Common myeloid progenitor, CD34-positive (primary cell): ENCODE measurements around the gene KLHL10.

ENCODE experiments used
- CTCF ChIA-PET: fragments of 350-600 bp; sonication (Branson Sonifier 250); formaldehyde crosslinking; loops from one replicate; lab custom pipeline; 2021; ENCODE audit warnings: antibody characterized with exemption; lab: Charles Lee
- POLR2A ChIA-PET: fragments of 350-600 bp; sonication (Branson Sonifier 250); formaldehyde crosslinking; loops from one replicate; lab custom pipeline; 2021; ENCODE audit warnings: antibody characterized with exemption; lab: Charles Lee
- DNase-seq, 3 donors: peaks; one replicate each; pipeline versions ENCODE4 v3.0.0 to v3.0.0-alpha.2; 2013
- H3K27ac ChIP-seq, 2 experiments: 1 replicate in 1 of 2; 2 replicates in 1 of 2; pipeline ENCODE4 v1.7.0; 2013; ENCODE audit warnings: inconsistent platforms in 2 of 2, low read length in 2 of 2, mild to moderate bottlenecking in 2 of 2, low read depth in 1 of 2, moderate library complexity in 1 of 2; ENCODE audit not compliant: severe bottlenecking in 2 of 2, insufficient read depth in 1 of 2, poor library complexity in 1 of 2
- H3K27me3 ChIP-seq, 5 experiments: replicated peaks in 2 of 5; 1 replicate in 3 of 5; 2 replicates in 2 of 5; pipeline versions ENCODE4 v1.6.1 to v1.7.0; 2013; ENCODE audit warnings: low read length in 4 of 5, mild to moderate bottlenecking in 2 of 5, moderate library complexity in 2 of 5, inconsistent platforms in 1 of 5; ENCODE audit not compliant: insufficient read depth in 5 of 5, control insufficient read depth in 4 of 5
- H3K36me3 ChIP-seq, 4 experiments: 1 replicate in 2 of 4; 2 replicates in 2 of 4; pipeline versions ENCODE4 v1.6.1 to v1.7.0; 2013; ENCODE audit warnings: low read length in 3 of 4, control low read depth in 1 of 4, mild to moderate bottlenecking in 1 of 4; ENCODE audit not compliant: control insufficient read depth in 4 of 4, insufficient read depth in 4 of 4
- H3K4me1 ChIP-seq, 4 experiments: 1 replicate in 3 of 4; 2 replicates in 1 of 4; pipeline versions ENCODE4 v1.6.1 to v1.7.1; 2013; ENCODE audit warnings: low read length in 3 of 4, mild to moderate bottlenecking in 3 of 4, control low read depth in 1 of 4, inconsistent platforms in 1 of 4, moderate library complexity in 1 of 4; ENCODE audit not compliant: control insufficient read depth in 4 of 4, insufficient read depth in 4 of 4; ENCODE audit errors: control extremely low read depth in 1 of 4
- H3K4me3 ChIP-seq, 7 experiments: 1 replicate in 4 of 7; 2 replicates in 3 of 7; pipeline versions ENCODE4 v1.5.1 to v1.7.0; 2013; ENCODE audit warnings: mild to moderate bottlenecking in 7 of 7, low read length in 6 of 7, moderate library complexity in 6 of 7, inconsistent platforms in 2 of 7, low read depth in 2 of 7, control low read depth in 1 of 7; ENCODE audit not compliant: insufficient read depth in 4 of 7, control insufficient read depth in 1 of 7; ENCODE audit errors: extremely low read depth in 1 of 7
- H3K9me3 ChIP-seq, 5 experiments: 1 replicate in 4 of 5; 2 replicates in 1 of 5; pipeline versions ENCODE4 v1.6.1 to v1.7.1; 2013; ENCODE audit warnings: low read length in 4 of 5, mild to moderate bottlenecking in 2 of 5, inconsistent platforms in 1 of 5, low read depth in 1 of 5, moderate library complexity in 1 of 5; ENCODE audit not compliant: control insufficient read depth in 4 of 5, insufficient read depth in 2 of 5; ENCODE audit errors: control extremely low read depth in 1 of 5
- WGBS: methylation state at CpG from one replicate; pipeline ENCODE4 v1.1.5; 2013; ENCODE audit not compliant: insufficient coverage; 5-methylcytosine and 5-hydroxymethylcytosine counted together

The KLHL10 gene

DNA sequence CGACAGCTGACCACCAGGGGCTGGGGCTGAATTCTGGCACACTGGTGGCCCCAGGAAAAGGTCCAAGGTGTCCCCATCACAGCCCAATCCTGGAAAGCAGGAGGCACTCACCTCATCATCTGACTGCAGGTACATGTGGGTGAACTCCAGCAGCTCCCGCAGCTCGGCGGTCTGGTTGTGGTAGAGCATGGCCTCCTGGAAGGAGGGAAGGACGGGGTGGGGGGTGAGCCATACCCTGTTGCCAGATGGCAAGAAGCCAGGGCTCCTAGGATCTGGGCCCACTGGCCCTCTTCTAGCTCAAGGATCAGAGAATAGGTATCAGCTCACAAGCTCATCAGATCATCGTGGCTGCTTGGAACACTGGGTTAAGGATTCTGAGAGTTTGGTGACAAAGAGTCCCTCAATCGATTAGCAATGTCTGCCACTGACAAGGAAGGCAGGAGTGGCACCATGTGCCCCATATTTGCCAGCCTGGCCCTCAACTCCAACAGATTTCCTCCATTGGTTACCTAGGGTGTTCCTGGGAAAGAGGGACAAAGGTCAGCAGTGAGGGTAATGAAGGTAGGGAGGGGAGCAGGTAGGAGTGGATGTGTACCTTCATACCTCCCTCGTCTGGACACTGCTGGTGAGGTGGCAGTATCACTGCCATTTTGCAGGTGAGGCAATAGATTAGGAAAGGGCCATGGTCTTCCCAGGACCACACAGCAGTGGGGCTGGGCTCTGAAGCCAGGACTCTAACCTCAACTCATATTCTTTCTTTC lies 30.8 kb upstream of the KLHL10 start:
- H3K36me3 ChIP-seq = peaks cover 0 to 2% (median 0%) of the 10 kb centered on the region in 4 experiments
- ChIA-PET POLR2A (interaction anchor here (1.1 kb wide), 1 partner anchor 22 kb away, joined by 5 read pairs; no protein-coding TSS in a partner anchor), CTCF (interaction anchor here (0.8 to 2.0 kb wide), 4 partner anchors 8 to 70 kb away, joined by 3 to 5 read pairs (median 3); no protein-coding TSS in a partner anchor)
- no peak overlapping the region for H3K4me3 ChIP-seq
- no peak overlapping the region for H3K27ac ChIP-seq
- H3K4me1 ChIP-seq = peaks cover 0 to 26% (median 23%) of the 10 kb centered on the region in 4 experiments
- H3K9me3 ChIP-seq = no peaks in the 10 kb centered on the region
- peaks cover 0 to 5% (median 0%) of the 10 kb centered on the region in 5 experiments for H3K27me3 ChIP-seq
- DNase-seq = no peak
- WGBS = 99% methylated on average over 7 of the region's 8 CpGs

DNA sequence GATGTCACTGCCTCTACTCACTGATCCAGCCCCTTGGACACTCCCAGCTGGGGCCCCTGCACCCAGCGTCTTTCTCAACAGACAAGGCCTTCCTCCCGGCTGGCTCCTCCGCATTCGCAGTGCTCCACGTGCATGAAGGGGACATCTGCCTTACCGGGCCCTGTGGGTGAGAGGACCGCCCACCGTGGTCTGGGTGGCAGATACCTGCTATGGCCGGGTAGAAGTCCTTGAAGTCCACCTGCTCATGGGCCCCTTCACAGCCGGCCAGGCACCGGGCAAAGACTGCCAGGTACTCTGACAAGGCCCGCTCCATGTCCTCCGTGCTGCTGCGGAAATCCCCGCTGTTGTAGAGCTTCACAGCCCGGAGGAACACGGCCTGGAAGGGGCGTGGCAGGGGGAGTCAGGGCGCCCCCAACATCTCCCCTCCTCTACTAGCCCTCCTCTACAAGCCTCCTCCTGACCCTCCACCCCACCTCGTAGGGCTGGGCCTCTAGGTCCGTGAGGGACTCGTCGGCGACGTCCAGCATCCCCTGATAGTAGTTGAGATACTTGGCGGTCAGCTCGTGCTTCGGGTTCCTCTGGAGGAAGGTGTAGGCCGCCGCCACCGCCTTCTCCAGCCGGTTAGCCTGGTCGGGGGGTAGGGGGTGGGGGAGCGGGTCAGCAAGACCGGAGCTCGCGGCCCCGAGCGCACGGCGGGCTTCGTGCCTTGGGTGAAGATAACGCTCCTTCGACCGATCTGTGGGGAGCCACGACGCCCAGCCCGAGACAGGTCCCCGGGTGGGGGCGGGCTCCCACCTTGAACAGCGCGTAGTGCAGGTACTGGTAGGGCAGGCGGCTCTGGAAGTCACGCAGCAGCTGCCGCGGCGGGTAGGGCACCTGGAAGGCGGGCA lies 26.7 kb upstream of the KLHL10 start:
- H3K27me3 ChIP-seq = peaks cover 0 to 8% (median 0%) of the 10 kb centered on the region in 5 experiments
- peaks cover 0 to 25% (median 19%) of the 10 kb centered on the region in 4 experiments for H3K4me1 ChIP-seq
- POLR2A ChIA-PET = interaction anchor here (0.6 to 1.0 kb wide), 3 partner anchors 24 to 76 kb away, joined by 3 to 4 read pairs (median 3); partner anchors contain the start of gene JUP
- DNase-seq = no peak
- H3K27ac ChIP-seq = no peak overlapping the region
- H3K36me3 ChIP-seq = peaks cover 0 to 2% (median 0%) of the 10 kb centered on the region in 4 experiments
- no peaks in the 10 kb centered on the region for H3K9me3 ChIP-seq
- CTCF ChIA-PET = interaction anchor here (0.9 to 4.8 kb wide), 15 partner anchors 9 to 104 kb away, joined by 3 to 16 read pairs (median 4); no protein-coding TSS in a partner anchor
- H3K4me3 ChIP-seq = peak overlapping the region; percentile 46 to 86 (median 73)
- 36% methylated on average over 51 of the region's 58 CpGs for WGBS

DNA sequence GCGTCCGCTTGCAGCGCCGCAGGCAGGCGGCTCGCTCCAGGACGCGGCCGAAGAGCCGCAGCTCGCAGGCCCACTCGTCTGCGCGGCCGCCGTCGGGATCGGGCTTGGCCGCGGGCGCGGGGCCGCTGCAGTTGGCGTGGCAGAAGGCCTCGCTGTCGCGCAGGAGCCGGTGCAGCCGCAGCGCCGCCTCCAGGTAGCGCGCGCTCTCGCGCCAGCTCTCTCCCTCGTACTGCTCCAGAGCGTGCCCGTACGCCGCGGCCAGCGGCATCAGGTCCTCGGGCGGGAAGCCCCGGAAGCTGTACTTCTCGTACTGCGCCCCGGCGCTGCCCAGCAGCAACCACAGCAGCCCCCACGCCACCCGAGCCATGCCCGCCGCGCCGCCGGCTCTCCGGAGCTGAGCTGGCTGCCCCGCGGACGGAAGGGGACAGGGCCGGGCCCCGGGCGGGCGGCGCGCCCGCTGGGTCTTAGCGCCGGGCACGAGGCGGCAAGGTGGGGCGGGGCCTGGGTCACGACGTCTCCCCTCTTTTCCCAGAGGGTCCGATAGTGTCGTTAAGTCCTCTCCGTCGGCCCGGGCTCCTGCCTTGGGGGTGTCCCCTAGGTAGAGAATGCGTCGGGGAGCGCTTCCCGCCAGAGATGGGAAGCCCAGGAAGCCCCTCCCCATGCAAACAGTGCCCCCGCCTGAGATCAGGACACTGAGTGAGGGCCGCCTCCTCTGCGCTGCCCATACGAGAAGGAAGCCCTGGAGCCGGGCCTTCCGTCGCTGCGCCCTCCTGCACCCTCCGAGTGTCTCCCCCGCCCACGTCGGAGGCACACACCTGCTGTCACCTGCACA lies 25.9 kb upstream of the KLHL10 start, which contains the start of gene P3H4:
P3H4 (minus strand) TSS at position 401 of the 832 bp plus-strand sequence; CDS start at position 367, 34 bp downstream.
- H3K4me1 ChIP-seq = peaks cover 0 to 25% (median 19%) of the 10 kb centered on the region in 4 experiments
- CTCF ChIA-PET = interaction anchor here (0.9 to 4.8 kb wide), 13 partner anchors 10 to 105 kb away, joined by 3 to 16 read pairs (median 5); no protein-coding TSS in a partner anchor
- DNase-seq = peak; percentile 77 to 85 (median 79)
- peak within 1 kb of the TSS; percentile 46 to 86 (median 73) for H3K4me3 ChIP-seq
- no peak within 1 kb of the TSS for H3K27ac ChIP-seq
- WGBS = 0% methylated on average over 63 of the region's 96 CpGs
- POLR2A ChIA-PET = interaction anchor here (0.6 to 1.0 kb wide), 3 partner anchors 25 to 77 kb away, joined by 3 to 4 read pairs (median 3); partner anchors contain the start of gene JUP
- H3K9me3 ChIP-seq = no peaks in the 10 kb centered on the region
- H3K36me3 ChIP-seq = peaks cover 0 to 2% (median 0%) of the 10 kb centered on the region in 4 experiments
- H3K27me3 ChIP-seq = peaks cover 0 to 8% (median 0%) of the 10 kb centered on the region in 5 experiments

DNA sequence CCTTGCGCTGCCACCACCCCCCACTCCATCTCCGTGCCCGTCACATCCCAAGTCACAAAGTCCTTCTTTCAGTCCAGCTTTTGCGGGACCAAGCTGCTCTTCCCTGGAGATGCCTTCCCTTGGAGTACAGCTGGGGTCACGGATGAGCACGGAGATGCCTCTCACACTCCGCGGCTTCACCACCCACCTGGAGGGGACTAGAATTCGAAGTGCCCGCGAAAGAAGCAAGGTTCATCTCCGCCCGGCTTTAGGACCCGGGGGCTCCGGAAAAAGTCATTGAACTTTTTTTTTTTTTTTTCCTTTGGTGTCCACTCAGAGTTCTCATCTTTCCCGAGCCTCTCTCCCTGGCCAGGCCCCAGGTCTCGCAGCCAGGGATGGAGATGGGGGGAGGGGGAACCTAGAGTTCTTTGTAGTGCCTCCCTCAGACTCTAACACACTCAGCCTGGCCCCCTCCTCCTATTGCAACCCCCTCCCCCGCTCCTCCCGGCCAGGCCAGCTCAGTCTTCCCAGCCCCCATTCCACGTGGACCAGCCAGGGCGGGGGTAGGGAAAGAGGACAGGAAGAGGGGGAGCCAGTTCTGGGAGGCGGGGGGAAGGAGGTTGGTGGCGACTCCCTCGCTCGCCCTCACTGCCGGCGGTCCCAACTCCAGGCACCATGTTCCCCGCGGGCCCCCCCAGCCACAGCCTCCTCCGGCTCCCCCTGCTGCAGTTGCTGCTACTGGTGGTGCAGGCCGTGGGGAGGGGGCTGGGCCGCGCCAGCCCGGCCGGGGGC lies 25.1 kb upstream of the KLHL10 start, which contains the start of gene FKBP10:
FKBP10 (plus strand) TSS at position 624 of the 771 bp plus-strand sequence; CDS start at position 655, 31 bp downstream.
- H3K4me3 ChIP-seq = peak within 1 kb of the TSS; percentile 46 to 86 (median 73)
- WGBS = 3% methylated on average over 22 of the region's 35 CpGs
- H3K27ac ChIP-seq = no peak within 1 kb of the TSS
- ChIA-PET CTCF (interaction anchor here (1.0 to 4.8 kb wide), 5 partner anchors 14 to 117 kb away, joined by 3 to 16 read pairs (median 4); no protein-coding TSS in a partner anchor), POLR2A (no interaction called here)
- no peaks in the 10 kb centered on the region for H3K36me3 ChIP-seq
- H3K4me1 ChIP-seq = peaks cover 0 to 25% (median 19%) of the 10 kb centered on the region in 4 experiments
- peaks cover 0 to 8% (median 0%) of the 10 kb centered on the region in 5 experiments for H3K27me3 ChIP-seq
- H3K9me3 ChIP-seq = no peaks in the 10 kb centered on the region
- peak in 2 of 3 donors; percentile 54 to 65 for DNase-seq

DNA sequence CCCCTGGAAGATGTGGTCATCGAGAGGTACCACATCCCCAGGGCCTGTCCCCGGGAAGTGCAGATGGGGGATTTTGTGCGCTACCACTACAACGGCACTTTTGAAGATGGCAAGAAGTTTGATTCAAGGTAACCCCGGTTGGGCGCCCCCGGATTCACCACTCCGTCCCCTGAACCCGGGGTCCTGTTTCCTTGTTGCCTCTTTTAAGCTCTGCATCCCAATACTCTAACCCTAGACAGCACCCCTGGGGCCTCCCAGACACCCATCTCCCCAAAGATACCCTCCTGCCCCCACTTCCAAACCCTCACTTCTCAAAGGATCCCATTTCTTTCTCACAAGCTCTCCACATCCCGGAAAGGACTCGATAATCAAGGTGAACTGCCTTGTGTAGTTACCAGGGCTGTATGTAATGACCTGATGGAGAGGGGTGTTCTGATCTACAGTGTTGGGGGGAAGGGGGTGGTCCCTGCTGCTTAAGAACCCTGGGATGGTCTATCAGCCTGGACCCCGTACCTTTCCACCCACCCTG lies 24.4 kb upstream of the KLHL10 start:
- H3K4me3 ChIP-seq = peak overlapping the region in 3 of 7 experiments; percentile 75 to 86 (median 77)
- 43% methylated on average over 9 of the region's 12 CpGs for WGBS
- peaks cover 0 to 25% (median 19%) of the 10 kb centered on the region in 4 experiments for H3K4me1 ChIP-seq
- CTCF ChIA-PET = interaction anchor here (1.0 kb wide), 1 partner anchor 118 kb away, joined by 4 read pairs; no protein-coding TSS in a partner anchor
- POLR2A ChIA-PET = no interaction called here
- peaks cover 0 to 8% (median 0%) of the 10 kb centered on the region in 5 experiments for H3K27me3 ChIP-seq
- no peaks in the 10 kb centered on the region for H3K9me3 ChIP-seq
- H3K27ac ChIP-seq = no peak overlapping the region
- no peak for DNase-seq
- H3K36me3 ChIP-seq = no peaks in the 10 kb centered on the region
